ENCODE measurements around the gene GXYLT1.

DNA sequence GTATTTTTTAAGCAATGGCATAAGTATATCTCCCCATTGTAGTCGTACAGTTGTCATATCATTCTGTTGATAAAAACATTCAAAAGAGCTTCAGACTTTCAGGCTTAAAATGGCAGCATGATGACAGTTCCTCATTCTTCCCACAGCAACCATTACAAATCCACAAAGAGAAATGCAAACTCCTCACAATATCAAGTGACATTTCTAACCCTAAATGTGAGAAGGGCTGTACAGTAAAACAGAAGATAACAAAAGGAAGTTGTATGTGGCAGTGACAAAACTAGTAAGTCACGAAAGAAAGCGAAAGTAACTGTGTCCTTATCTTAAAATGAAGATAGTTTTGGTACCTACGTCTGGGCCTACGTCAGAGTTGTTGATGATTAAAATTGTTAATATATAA lies 46.7 kb downstream of the GXYLT1 start:
- TF ChIP-seq, protein P1, sequence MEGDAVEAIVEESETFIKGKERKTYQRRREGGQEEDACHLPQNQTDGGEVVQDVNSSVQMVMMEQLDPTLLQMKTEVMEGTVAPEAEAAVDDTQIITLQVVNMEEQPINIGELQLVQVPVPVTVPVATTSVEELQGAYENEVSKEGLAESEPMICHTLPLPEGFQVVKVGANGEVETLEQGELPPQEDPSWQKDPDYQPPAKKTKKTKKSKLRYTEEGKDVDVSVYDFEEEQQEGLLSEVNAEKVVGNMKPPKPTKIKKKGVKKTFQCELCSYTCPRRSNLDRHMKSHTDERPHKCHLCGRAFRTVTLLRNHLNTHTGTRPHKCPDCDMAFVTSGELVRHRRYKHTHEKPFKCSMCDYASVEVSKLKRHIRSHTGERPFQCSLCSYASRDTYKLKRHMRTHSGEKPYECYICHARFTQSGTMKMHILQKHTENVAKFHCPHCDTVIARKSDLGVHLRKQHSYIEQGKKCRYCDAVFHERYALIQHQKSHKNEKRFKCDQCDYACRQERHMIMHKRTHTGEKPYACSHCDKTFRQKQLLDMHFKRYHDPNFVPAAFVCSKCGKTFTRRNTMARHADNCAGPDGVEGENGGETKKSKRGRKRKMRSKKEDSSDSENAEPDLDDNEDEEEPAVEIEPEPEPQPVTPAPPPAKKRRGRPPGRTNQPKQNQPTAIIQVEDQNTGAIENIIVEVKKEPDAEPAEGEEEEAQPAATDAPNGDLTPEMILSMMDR (IDR thresholded peaks at IDR 0.05), result no peak
- no peak for TF ChIP-seq POLR2A (IDR thresholded peaks at IDR 0.05)

Measured in testis (tissue), 2 donors.